Breast epithelium (tissue), 4 donors: Measurements from ENCODE around the gene PPP6R3. TPM values are rescaled to one million over a fixed set of nuclear protein-coding genes. Genes with fewer than 3 reads are reported as not detected.
"Not testable (repeated sequence)": the region's sequence is repeated elsewhere in the genome, so short reads cannot be mapped to it uniquely, and the experiment has no call there.

ENCODE experiments used
- DNase-seq, 2 donors: peaks; one replicate each; pipeline ENCODE4 v3.0.0-alpha.2; 2019; ENCODE audit warnings: low spot score in 2 of 2
- H3K27ac ChIP-seq, 2 donors: fragments of 200-600 bp; sonication (generic) in 1 of 2; one replicate each; pipeline ENCODE4 v1.5.1; 2016 to 2019; ENCODE audit warnings: mild to moderate bottlenecking in 1 of 2
- H3K27me3 ChIP-seq, 2 donors: fragments of 200-600 bp; sonication (generic) in 1 of 2; one replicate each; pipeline versions ENCODE4 v1.5.1 to v1.6.0; 2017 to 2019; ENCODE audit warnings: control low read depth in 1 of 2, mild to moderate bottlenecking in 1 of 2
- H3K36me3 ChIP-seq: fragments of 200-600 bp; one replicate; pipeline ENCODE4 v1.5.1; 2019
- H3K4me1 ChIP-seq, 2 donors: fragments of 200-600 bp; sonication (generic); one replicate each; pipeline ENCODE4 v1.5.1; 2016 to 2019; ENCODE audit warnings: control low read depth in 1 of 2
- H3K4me3 ChIP-seq, 3 donors: fragments of 200-600 bp; sonication (generic); 1 replicate in 2 of 3; 2 replicates in 1 of 3; pipeline ENCODE4 v1.5.1; 2016 to 2019; ENCODE audit warnings: mild to moderate bottlenecking in 3 of 3, moderate library complexity in 2 of 3
- H3K9me3 ChIP-seq, 2 donors: fragments of 200-600 bp; sonication (generic) in 1 of 2; one replicate each; pipeline ENCODE4 v1.5.1; 2016 to 2019; ENCODE audit warnings: control low read depth in 1 of 2
- CTCF ChIP-seq, 3 donors: fragments of 450-650 bp; IDR thresholded peaks; one replicate each; pipeline ENCODE4 v1.5.1; 2016 to 2017; ENCODE audit warnings: antibody characterized with exemption in 3 of 3, mild to moderate bottlenecking in 3 of 3, moderate library complexity in 3 of 3
- POLR2A ChIP-seq: fragments of 450-650 bp; IDR thresholded peaks from one replicate; pipeline ENCODE4 v1.6.1; 2016; ENCODE audit warnings: antibody characterized with exemption, mild to moderate bottlenecking, moderate library complexity
- POLR2AphosphoS5 ChIP-seq, 3 donors: sonication (generic); formaldehyde crosslinking; IDR thresholded peaks; one replicate each; pipeline ENCODE4 v1.6.1; 2017; ENCODE audit warnings: antibody characterized with exemption in 3 of 3
- intact Hi-C: fragments of 100-400 bp; cut with DNase I; formaldehyde crosslinking; loops from one replicate; pipeline ENCODE4 v1.15.1; 2023; ENCODE audit warnings: low total_unique reads
- total RNA-seq, 3 donors: library from RNA; depleted of rRNA; stranded (reverse); fragments of >200 nt; gene quantifications; one replicate each; pipeline ENCODE4 v1.1.0, GENCODE V29; 2016

PPP6R3 gene
- total RNA-seq, 3 donors from 2014 or later: 113 to 227 (median 183) TPM

GRCh38 chr11:68617925-68618809 lies 157.6 kb downstream of the PPP6R3 start:
- DNase-seq: no peak

GRCh38 chr11:68621826-68622225 lies 161.3 kb downstream of the PPP6R3 start:
- intact Hi-C loops: no loop called here
- TF ChIP-seq POLR2A (no peak), POLR2AphosphoS5 (IDR thresholded peaks at IDR 0.05) (no peak), CTCF (IDR thresholded peaks at IDR 0.05) (no peak)
- Histone ChIP-seq H3K36me3 (no peaks in the 10 kb centered on the region), H3K4me1 (no peaks in the 10 kb centered on the region), H3K4me3 (no peak overlapping the region), H3K9me3 (peaks cover 0 to 3% of the 10 kb centered on the region in 2 donors), H3K27me3 (no peaks in the 10 kb centered on the region), H3K27ac (no peak overlapping the region)
- no peak for DNase-seq

More at GRCh38 chr11:68617925-68618809, 157.6 kb downstream of the PPP6R3 start:
- TF ChIP-seq POLR2A (no peak), POLR2AphosphoS5 (IDR thresholded peaks at IDR 0.05) (no peak), CTCF (IDR thresholded peaks at IDR 0.05) (no peak)
- no peaks in the 10 kb centered on the region for H3K27me3 ChIP-seq
- H3K9me3 ChIP-seq: peaks cover 0 to 3% of the 10 kb centered on the region in 2 donors
- no peak overlapping the region for H3K4me3 ChIP-seq
- H3K27ac ChIP-seq: no peak overlapping the region
- H3K36me3 ChIP-seq: peaks cover 5% of the 10 kb centered on the region
- no peaks in the 10 kb centered on the region for H3K4me1 ChIP-seq
- intact Hi-C loops: no loop called here

- H3K27ac ChIP-seq, H3K9me3 ChIP-seq, H3K27me3 ChIP-seq, DNase-seq, intact Hi-C loops, H3K36me3 ChIP-seq, H3K4me1 ChIP-seq, H3K4me3 ChIP-seq: not testable (repeated sequence)
These were observed 163.2 kb downstream of the PPP6R3 start for GRCh38 chr11:68623706-68624105.

GRCh38 chr11:68625069-68625468 lies 164.5 kb downstream of the PPP6R3 start:
- H3K9me3 ChIP-seq, H3K27me3 ChIP-seq, H3K4me1 ChIP-seq, H3K4me3 ChIP-seq, H3K27ac ChIP-seq, DNase-seq, intact Hi-C loops, H3K36me3 ChIP-seq: not testable (repeated sequence)

- H3K4me3 ChIP-seq, intact Hi-C loops, H3K27ac ChIP-seq, H3K9me3 ChIP-seq, H3K27me3 ChIP-seq, H3K36me3 ChIP-seq, H3K4me1 ChIP-seq, DNase-seq: not testable (repeated sequence)
These were observed 165.7 kb downstream of the PPP6R3 start for GRCh38 chr11:68626236-68626635.

GRCh38 chr11:68628837-68629236 lies 168.3 kb downstream of the PPP6R3 start:
- H3K4me1 ChIP-seq, DNase-seq, intact Hi-C loops, H3K9me3 ChIP-seq, H3K27ac ChIP-seq, H3K36me3 ChIP-seq, H3K27me3 ChIP-seq, H3K4me3 ChIP-seq: not testable (repeated sequence)

GRCh38 chr11:68632375-68632774 lies 171.8 kb downstream of the PPP6R3 start:
- H3K36me3 ChIP-seq, H3K27ac ChIP-seq, intact Hi-C loops, DNase-seq, H3K4me1 ChIP-seq, H3K4me3 ChIP-seq, H3K27me3 ChIP-seq, H3K9me3 ChIP-seq: not testable (repeated sequence)
